Endothelial cell of umbilical vein (primary cell): ENCODE data around the gene CCBE1.

Experiments used
- CTCF ChIP-seq, 2 donors: IDR thresholded peaks; 1 replicate in 1 of 2; 2 replicates in 1 of 2; pipeline ENCODE4 v1.5.1; 2011; ENCODE audit warnings: low read length in 2 of 2, mild to moderate bottlenecking in 2 of 2, moderate library complexity in 2 of 2, control low read depth in 1 of 2, inconsistent platforms in 1 of 2, low read depth in 1 of 2; ENCODE audit not compliant: insufficient read depth in 1 of 2; ENCODE audit errors: extremely low read depth in 1 of 2
- EZH2 ChIP-seq: IDR thresholded peaks from 2 replicates; pipeline ENCODE4 v1.6.1; 2012; ENCODE audit warnings: borderline replicate concordance, low read depth, mild to moderate bottlenecking, moderate library complexity, low read length, inconsistent platforms; ENCODE audit not compliant: severe bottlenecking
- POLR2A ChIP-seq: IDR thresholded peaks from 2 replicates; pipeline ENCODE4 v1.6.1; 2012; ENCODE audit warnings: low read depth, mild to moderate bottlenecking, control low read depth, low read length
- POLR2AphosphoS5 ChIP-seq: IDR thresholded peaks from 2 replicates; pipeline ENCODE4 v1.6.1; 2012; ENCODE audit warnings: low read depth, mild to moderate bottlenecking, control low read depth, low read length, moderate library complexity; ENCODE audit not compliant: insufficient read depth

- TF ChIP-seq CTCF (IDR thresholded peaks at IDR 0.05; ENCODE audit: extremely low read depth in 1 of 2, insufficient read depth in 1 of 2, low read depth in 1 of 2, low read length in 2 of 2) (no peak), EZH2 (no peak), POLR2A (no peak), POLR2AphosphoS5 (no peak)
Observed at GRCh38 chr18:59467497-59467896, 229.7 kb downstream of the CCBE1 start.
